GM23248 (cell line): Measurements from ENCODE around the gene CYB5D1. TPM values are rescaled to one million over a fixed set of nuclear protein-coding genes. Genes with fewer than 3 reads are reported as not detected.

Experiments
- DNase-seq: peaks from one replicate; pipeline ENCODE4 v3.0.0-alpha.2; 2015
- H2AFZ ChIP-seq: fragments of 200-600 bp; sonication (generic); 2 replicates; pipeline ENCODE4 v1.6.1; 2016; ENCODE audit warnings: antibody characterized with exemption
- H3F3A ChIP-seq: fragments of 200-600 bp; sonication (generic); 2 replicates; pipeline ENCODE4 v1.6.1; 2016; ENCODE audit warnings: mild to moderate bottlenecking, antibody characterized with exemption, mixed run types; ENCODE audit not compliant: insufficient read depth
- H3K27ac ChIP-seq: fragments of 200-600 bp; sonication (generic); 2 replicates; pipeline ENCODE4 v1.5.1; 2016; ENCODE audit warnings: mild to moderate bottlenecking
- H3K27me3 ChIP-seq: fragments of 200-600 bp; sonication (generic); replicated peaks from 2 replicates; pipeline ENCODE4 v1.6.1; 2016; ENCODE audit warnings: mild to moderate bottlenecking; ENCODE audit not compliant: insufficient read depth
- H3K36me3 ChIP-seq: fragments of 200-600 bp; sonication (generic); 2 replicates; pipeline ENCODE4 v1.6.1; 2016; ENCODE audit warnings: low read depth, mild to moderate bottlenecking
- H3K4me1 ChIP-seq: fragments of 200-600 bp; sonication (generic); 2 replicates; pipeline ENCODE4 v1.6.1; 2016; ENCODE audit warnings: mild to moderate bottlenecking; ENCODE audit not compliant: insufficient read depth
- H3K4me2 ChIP-seq: fragments of 200-600 bp; sonication (generic); one replicate; pipeline ENCODE4 v1.6.1; 2016; ENCODE audit warnings: mild to moderate bottlenecking; ENCODE audit not compliant: unreplicated experiment
- H3K4me3 ChIP-seq: fragments of 200-600 bp; sonication (generic); 2 replicates; pipeline ENCODE4 v1.5.1; 2016; ENCODE audit warnings: mild to moderate bottlenecking
- H3K79me2 ChIP-seq: fragments of 200-600 bp; sonication (generic); 2 replicates; pipeline ENCODE4 v1.6.1; 2016; ENCODE audit warnings: mild to moderate bottlenecking; ENCODE audit not compliant: insufficient read depth
- H3K9ac ChIP-seq: fragments of 200-600 bp; sonication (generic); 2 replicates; pipeline ENCODE4 v1.6.1; 2016; ENCODE audit warnings: mild to moderate bottlenecking
- H3K9me2 ChIP-seq: fragments of 200-600 bp; sonication (generic); 2 replicates; pipeline ENCODE4 v1.6.1; 2016; ENCODE audit warnings: mixed run types, mild to moderate bottlenecking, moderate library complexity; ENCODE audit not compliant: insufficient read depth
- H3K9me3 ChIP-seq: fragments of 200-600 bp; sonication (generic); one replicate; pipeline ENCODE4 v1.6.1; 2017; ENCODE audit warnings: low read depth
- H4K20me1 ChIP-seq: fragments of 200-600 bp; sonication (generic); 2 replicates; pipeline ENCODE4 v1.6.0; 2016; ENCODE audit not compliant: insufficient read depth
- EZH2 ChIP-seq: fragments of 200-600 bp; sonication (generic); IDR thresholded peaks from 2 replicates; pipeline ENCODE4 v1.6.1; 2018; ENCODE audit warnings: antibody characterized with exemption, mild to moderate bottlenecking; ENCODE audit not compliant: insufficient read depth, poor library complexity, severe bottlenecking
- EZH2phosphoT487 ChIP-seq: fragments of 200-600 bp; sonication (generic); IDR thresholded peaks from 2 replicates; pipeline ENCODE4 v1.6.1; 2018; ENCODE audit warnings: antibody characterized with exemption, moderate library complexity, mild to moderate bottlenecking, low read depth; ENCODE audit not compliant: insufficient read depth
- WGBS, 2 experiments: methylation state at CpG; one replicate each; pipeline ENCODE4 v1.1.6; 2015 to 2017; ENCODE audit warnings: low lambda C conversion rate in 2 of 2, low coverage in 1 of 2; ENCODE audit errors: missing lambda C conversion rate in 2 of 2; 5-methylcytosine and 5-hydroxymethylcytosine counted together
- in situ Hi-C: fragments of 300-500 bp; cut with MboI; formaldehyde crosslinking; loops from 2 replicates; pipeline ENCODE4 v1.15.0; 2020
- polyA plus RNA-seq: library from polyadenylated mRNA; unstranded; fragments of >200 nt; fragmentation: Nextera tagmentation; extraction: Ambion mirVana; gene quantifications from 2 replicates; pipeline ENCODE4 v1.2.1, GENCODE V29; 2016
- total RNA-seq: library from RNA; depleted of rRNA; stranded (reverse); fragments of >200 nt; shearing (Covaris generic); gene quantifications from 2 replicates; pipeline ENCODE4 v1.2.3, GENCODE V29; 2014

Gene CYB5D1
- total and polyA plus RNA-seq, 2 experiments from 2014 or later, result 9.9 to 11.0 TPM

- Histone ChIP-seq H4K20me1 (no peaks in the 10 kb centered on the region), H3K9ac (no peak overlapping the region), H3K9me2 (no peaks in the 10 kb centered on the region), H3K27me3 (peaks cover 4% of the 10 kb centered on the region), H3K27ac (no peak overlapping the region), H3K9me3 (no peaks in the 10 kb centered on the region), H3K79me2 (no peaks in the 10 kb centered on the region), H2AFZ (no peak overlapping the region), H3K4me3 (no peak overlapping the region), H3K4me1 (no peaks in the 10 kb centered on the region), H3F3A (no peaks in the 10 kb centered on the region), H3K36me3 (no peaks in the 10 kb centered on the region), H3K4me2 (no peak overlapping the region)
- 72 to 76% methylated on average over 25 to 27 of the region's 27 CpGs for WGBS, 2 experiments
- TF ChIP-seq EZH2phosphoT487 (no peak), EZH2 (no peak)
- in situ Hi-C loops, result no loop called here
- no peak for DNase-seq
Observed at GRCh38 chr17:7818746-7819645, 38.8 kb upstream of the CYB5D1 start.

GRCh38 chr17:7820231-7820630 is 37.6 kb upstream of the CYB5D1 start:
- Histone ChIP-seq H3K27me3 (peaks cover 4% of the 10 kb centered on the region), H3K36me3 (no peaks in the 10 kb centered on the region), H3F3A (no peaks in the 10 kb centered on the region), H3K27ac (no peak overlapping the region), H3K9me2 (no peaks in the 10 kb centered on the region), H4K20me1 (no peaks in the 10 kb centered on the region), H3K4me3 (no peak overlapping the region), H3K4me2 (no peak overlapping the region), H3K9ac (no peak overlapping the region), H3K79me2 (no peaks in the 10 kb centered on the region), H3K4me1 (no peaks in the 10 kb centered on the region), H2AFZ (no peak overlapping the region), H3K9me3 (no peaks in the 10 kb centered on the region)
- in situ Hi-C loops, result no loop called here
- TF ChIP-seq EZH2 (no peak), EZH2phosphoT487 (no peak)
- WGBS, 2 experiments, result 38 to 42% methylated on average over 5 of the region's 5 CpGs
- DNase-seq, result no peak

- no peaks in the 10 kb centered on the region for H3K79me2 ChIP-seq
- H3K4me3 ChIP-seq, result no peak overlapping the region
- WGBS, 2 experiments, result 40 to 49% methylated on average over 11 to 14 of the region's 14 CpGs
- H3K27me3 ChIP-seq, result no peaks in the 10 kb centered on the region
- no peak for TF ChIP-seq EZH2phosphoT487
- TF ChIP-seq EZH2, result no peak
- H3K4me1 ChIP-seq, result no peaks in the 10 kb centered on the region
- no peak overlapping the region for H3K4me2 ChIP-seq
- no peak overlapping the region for H3K9ac ChIP-seq
- H4K20me1 ChIP-seq, result no peaks in the 10 kb centered on the region
- in situ Hi-C loops, result no loop called here
- no peaks in the 10 kb centered on the region for H3K9me3 ChIP-seq
- H3K9me2 ChIP-seq, result no peaks in the 10 kb centered on the region
- H2AFZ ChIP-seq, result no peak overlapping the region
- DNase-seq, result no peak
- H3K27ac ChIP-seq, result no peak overlapping the region
- peaks cover 6% of the 10 kb centered on the region for H3F3A ChIP-seq
- no peaks in the 10 kb centered on the region for H3K36me3 ChIP-seq
Observed at GRCh38 chr17:7822126-7822525, 35.7 kb upstream of the CYB5D1 start.

- TF ChIP-seq EZH2 (no peak), EZH2phosphoT487 (no peak)
- Histone ChIP-seq H2AFZ (no peak overlapping the region), H3K9me3 (no peaks in the 10 kb centered on the region), H3K9ac (no peak overlapping the region), H3K9me2 (no peaks in the 10 kb centered on the region), H3K36me3 (no peaks in the 10 kb centered on the region), H3K79me2 (no peaks in the 10 kb centered on the region), H3F3A (peaks cover 10% of the 10 kb centered on the region), H3K4me1 (no peaks in the 10 kb centered on the region), H3K27me3 (no peaks in the 10 kb centered on the region), H4K20me1 (no peaks in the 10 kb centered on the region), H3K4me2 (no peak overlapping the region), H3K27ac (no peak overlapping the region), H3K4me3 (no peak overlapping the region)
- DNase-seq, result no peak
- 78 to 82% methylated on average over 19 to 20 of the region's 20 CpGs for WGBS, 2 experiments
- in situ Hi-C loops, result no loop called here
Observed at GRCh38 chr17:7823581-7824001, 34.2 kb upstream of the CYB5D1 start.
